NOMO-1 (cell line): ENCODE results near the gene FAM98C.
A peak's percentile ranks its signal among the peaks of the same experiment; 100 is the strongest.
"Not testable (repeated sequence)": the region's sequence is repeated elsewhere in the genome, so short reads cannot be mapped to it uniquely, and the experiment has no call there.

ENCODE experiments used
- DNase-seq, 2 experiments: peaks; one replicate each; lab custom pipeline; 2025; ENCODE audit not compliant: unreplicated experiment in 2 of 2; lab: John Stamatoyannopoulos, UW

The FAM98C gene

DNA sequence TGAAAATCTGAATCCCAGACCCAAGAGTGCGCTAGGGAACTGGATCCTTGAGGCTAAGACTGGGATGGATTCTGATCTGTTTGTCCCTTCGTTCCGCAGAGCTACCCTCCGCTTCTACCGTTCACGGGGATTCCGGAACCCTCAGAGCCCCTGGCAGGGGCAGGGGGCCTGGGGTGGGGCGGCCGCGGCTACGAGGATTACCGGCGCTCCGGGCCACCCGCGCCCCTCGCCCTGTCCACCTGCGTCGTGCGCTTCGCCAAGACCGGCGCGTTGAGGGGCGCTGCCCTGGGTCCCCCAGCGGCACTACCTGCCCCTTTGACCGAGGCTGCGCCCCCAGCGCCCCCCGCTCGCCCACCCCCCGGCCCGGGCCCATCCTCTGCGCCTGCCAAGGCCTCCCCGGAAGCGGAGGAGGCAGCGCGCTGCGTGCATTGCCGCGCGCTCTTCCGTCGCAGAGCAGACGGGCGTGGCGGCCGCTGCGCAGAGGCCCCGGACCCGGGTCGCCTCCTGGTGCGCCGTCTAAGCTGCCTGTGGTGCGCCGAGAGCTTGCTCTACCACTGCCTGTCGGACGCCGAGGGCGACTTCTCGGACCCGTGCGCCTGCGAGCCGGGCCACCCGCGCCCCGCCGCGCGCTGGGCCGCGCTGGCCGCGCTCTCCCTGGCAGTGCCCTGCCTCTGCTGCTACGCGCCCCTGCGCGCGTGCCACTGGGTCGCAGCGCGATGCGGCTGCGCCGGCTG lies 7.3 kb upstream of the FAM98C start:
- no peak for DNase-seq

DNA sequence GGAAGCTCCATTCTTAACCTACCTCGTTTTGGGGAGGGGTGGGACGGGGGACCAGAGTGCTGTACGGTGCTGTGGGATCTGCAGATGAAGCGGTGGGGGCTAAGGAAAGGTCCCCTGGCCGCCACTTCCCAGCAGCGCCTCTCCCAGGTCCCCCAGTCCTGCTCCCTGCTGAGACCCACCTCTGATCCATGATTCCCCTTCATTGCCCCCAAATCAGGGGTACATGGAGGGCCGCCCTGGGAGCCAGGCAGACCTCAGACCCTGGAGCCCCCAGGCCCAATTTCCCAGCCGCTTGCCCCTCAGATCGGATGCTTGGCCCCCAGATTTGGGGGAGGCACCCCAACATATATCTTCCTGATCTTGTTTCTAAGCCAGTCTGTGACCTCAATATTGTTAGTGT lies 3.8 kb upstream of the FAM98C start:
- no peak for DNase-seq

DNA sequence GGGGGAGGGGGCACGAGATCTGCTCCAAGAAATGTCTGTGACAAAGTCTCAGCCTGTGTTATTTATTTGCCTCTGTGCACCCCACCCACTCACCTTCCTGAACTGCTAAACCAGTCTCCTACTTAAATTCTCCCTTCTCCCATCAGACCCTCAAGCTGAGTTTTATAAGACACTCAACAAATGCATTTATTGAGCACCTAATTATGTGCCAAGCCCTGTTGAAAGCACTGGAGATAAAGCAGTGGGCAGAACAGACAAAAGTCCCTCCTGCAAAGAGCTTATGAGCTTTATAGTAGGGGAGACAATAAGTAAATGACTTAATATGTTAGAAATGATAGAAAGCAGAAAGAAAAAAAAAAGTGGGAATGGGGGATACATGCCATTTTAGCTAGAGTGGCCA lies 3.4 kb upstream of the FAM98C start:
- DNase-seq: no peak

DNA sequence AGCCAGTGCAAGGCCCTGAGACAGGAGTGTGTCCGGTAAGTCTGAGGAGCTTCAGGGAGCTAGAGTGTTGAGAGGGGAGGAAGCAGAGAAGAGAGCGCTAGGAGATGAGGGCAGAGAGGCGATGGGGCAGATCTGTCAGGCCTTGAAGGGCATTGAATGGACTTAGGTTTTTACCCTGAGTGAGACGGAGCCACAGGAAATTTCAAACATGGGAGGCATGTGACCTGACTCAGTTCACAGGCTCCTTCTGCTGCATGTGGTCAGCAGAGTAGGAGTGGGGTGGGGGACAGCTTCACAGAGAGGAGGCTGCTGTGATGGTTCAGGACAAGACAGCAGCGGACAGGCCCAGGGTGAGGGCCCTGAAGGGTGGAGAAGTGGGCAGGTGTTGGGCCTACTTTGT lies 2.5 kb upstream of the FAM98C start:
- DNase-seq: no peak

DNA sequence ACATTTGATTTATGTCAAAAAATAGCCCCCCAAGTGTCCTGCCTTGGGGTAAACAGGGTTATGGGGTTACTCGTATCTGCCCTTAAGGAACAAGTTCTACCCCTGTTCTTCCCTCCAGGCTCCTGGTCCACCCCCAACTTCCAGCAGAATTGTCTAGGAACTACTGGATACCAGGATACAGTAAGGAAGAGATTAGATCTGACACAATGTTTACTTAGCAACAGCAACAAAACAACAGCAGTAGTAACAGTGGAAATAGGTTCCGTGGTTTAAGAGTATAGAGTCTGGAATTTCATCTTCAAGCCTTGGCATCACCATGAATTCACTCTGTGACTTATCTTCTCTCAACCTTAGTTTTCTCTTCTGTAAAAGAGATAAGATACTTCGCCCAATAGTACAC lies 1.7 kb upstream of the FAM98C start:
- no peak for DNase-seq

DNA sequence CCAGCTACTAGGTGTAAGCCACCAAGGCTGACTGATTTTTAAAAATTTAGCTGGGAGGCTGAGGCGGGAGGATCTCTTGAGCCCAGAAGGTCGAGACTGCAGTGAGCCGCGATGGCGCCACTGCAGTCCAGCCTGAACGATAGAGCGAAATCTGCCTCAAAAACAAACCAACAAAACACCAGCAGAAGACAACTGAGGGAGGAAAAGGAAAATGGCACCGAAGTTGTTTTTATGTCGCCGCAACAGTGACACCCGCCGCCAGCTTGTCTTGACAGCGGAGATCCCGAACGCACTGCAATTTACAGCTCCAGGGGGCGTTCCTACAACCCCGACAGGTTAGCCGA lies 298 bp upstream of the FAM98C start:
- no peak for DNase-seq

DNA sequence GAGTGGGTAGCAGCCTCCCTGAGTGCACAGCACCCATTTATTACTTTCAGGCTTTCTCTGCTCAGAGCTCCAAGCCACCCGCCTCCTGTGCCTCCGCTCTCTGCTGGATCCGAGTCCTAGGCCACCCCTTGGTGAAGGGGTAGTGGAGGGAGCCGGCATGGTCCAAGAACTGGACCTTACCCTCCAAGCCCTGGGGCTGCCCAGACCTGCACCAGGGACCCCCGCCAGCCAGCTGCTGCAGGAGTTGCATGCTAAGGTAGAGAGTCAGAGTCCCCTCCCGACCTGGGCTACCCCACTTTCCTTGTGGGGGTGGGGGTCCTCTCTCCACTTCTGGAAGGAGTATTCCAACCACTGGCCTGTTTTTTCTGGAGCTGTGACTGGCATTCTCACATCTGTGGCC lies 2.0 kb downstream of the FAM98C start:
- no peak for DNase-seq

DNA sequence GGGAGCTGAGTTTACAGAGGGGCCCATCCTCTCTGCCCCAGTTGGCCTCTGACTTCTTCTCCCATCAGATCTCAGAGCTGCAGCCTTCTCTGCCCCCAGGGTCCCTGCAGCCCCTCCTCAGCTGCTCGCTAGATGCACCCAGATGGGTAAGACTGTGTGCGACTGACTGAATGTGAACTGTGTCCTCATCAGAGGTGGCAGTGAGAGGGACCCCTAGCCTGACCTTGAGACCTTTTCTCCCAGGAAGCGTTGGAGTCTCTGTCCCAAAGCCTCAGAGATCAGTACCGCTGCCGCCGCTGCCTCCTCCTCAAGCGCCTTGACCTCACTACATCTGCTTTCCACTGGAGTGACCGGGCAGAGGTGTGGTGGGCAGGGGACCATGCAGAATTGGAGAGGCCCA lies 2.4 kb downstream of the FAM98C start:
- no peak for DNase-seq

DNA sequence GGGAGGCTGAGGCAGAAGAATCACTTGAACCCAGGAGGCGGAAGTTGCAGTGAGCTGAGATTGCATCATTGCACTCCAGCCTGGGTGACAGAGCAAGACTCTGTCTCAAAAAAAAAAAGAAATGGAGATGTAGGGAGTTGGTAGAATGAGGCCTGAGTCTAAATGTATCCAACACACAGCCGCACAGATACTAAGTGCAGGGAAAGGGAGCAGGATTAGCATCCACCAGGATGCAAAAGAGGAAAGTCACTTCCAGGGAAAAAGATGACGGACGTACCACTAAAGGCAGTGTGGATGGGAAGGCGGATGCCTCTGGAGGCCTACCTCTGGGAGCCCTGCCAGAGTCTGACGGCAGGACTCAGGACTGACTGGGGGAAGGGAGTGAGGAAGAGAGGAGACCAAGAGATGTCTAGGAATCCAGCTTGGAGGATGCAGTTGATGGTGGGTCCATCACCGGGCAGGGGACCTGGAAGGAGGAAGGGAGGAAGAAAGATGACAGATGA lies 6.8 kb downstream of the FAM98C start:
- DNase-seq: no peak

DNA sequence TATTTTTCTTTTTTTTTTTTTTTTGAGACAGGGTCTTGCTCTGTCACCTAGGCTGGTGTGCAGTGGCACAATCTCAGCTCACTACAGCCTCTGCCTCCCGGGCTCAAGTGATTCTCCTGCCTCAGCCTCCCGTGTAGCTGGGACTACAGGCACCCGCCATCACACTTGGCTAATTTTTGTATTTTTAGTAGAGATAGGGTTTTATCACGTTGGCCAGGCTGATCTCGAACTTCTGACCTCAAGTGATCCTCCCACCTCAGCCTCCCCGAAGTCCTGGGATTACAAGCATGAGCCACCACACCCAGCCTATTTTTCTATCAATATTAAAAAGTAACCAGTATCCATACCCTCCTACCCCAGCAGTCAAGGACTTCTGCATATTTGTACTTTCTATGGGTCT lies 7.5 kb downstream of the FAM98C start:
- DNase-seq: not testable (repeated sequence)

DNA sequence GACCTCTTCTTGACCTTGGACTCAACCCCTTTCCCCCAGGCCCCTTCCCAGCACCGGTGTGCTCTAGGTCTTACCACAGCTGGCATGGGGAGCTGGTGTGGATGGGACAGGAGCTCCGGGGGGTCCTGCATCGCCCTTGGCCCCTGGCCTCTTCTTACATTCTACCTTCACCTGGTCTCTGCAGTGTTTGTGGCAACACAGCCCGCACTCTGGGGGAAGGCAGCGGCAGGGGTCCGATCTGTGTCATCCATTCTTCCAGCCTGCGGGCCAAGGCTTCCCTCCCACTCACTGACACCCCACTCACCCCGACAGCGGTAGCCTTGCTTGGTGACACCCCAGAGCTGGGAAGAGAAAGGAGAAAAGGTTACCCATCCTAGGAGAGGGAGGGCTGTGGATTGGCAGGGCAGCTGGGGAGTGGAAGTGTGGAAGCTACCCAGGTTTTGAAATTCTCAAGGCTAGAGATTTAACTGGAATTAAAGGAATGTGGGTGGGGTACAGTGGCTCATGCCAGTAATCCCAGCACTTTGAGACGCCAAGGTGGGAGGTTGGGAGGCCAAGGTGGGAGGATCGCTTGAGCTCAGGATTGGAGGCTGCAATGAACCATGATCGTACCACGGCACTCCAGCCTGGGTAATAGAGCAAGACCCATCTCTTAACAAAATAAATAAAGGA lies 8.3 kb downstream of the FAM98C start:
- DNase-seq: no peak

DNA sequence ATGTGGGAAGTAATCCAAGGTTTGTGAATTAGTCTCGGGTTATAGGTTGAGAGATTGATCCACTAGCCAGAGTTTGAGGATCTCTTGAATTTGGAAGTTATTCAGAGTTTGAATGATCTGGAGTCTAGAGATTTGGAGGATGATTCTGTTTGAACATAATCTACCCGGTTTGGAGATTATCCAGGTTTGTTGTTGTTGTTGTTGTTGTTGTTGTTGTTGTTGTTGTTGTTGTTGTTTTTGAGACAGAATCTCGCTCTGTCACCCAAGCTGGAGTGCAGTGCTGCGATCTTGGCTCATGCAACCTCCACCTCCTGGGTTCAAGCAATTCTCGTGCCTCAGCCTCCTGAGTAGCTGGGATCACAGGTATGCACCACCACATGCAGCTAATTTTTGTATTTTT lies 9.0 kb downstream of the FAM98C start:
- DNase-seq: not testable (repeated sequence)

DNA sequence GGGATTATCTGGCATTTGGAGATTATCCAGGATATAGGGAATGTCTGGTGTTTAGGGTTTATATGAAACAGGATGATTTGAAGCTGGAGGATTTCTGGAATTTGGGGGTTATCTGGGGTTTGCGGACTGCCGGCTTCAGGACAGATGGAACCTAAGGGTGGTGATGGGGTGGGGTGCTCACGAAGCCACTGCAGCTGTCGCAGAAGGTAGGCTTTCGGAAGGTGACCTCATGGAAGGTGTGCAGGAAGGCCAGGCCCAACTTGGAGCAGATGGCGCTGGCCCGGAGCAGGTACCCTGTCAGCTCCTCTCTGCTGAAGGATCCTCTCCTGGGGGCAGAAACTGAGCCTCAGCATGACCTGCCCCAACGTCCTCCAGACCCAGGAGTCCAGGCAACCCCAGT lies 9.6 kb downstream of the FAM98C start:
- no peak for DNase-seq

DNA sequence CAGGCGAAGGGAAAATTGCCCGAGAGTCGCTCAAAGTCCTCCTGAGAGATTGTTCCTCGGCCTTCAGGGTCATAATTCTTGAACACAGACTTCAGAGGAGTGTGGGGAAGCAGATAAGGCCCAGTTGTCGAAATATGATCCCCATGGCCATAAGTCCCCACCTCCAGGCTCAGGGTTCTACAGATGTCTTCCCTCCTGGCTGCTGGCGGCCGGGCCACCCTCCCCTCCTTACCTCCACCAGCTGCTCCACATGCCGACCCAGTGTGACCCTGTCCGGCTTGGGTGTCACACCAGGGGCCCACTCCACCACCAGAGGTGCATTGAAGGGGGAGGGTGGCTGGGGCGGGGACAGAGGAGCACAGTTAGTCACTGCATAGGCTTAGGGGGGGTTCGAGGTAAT lies 10.1 kb downstream of the FAM98C start:
- no peak for DNase-seq

DNA sequence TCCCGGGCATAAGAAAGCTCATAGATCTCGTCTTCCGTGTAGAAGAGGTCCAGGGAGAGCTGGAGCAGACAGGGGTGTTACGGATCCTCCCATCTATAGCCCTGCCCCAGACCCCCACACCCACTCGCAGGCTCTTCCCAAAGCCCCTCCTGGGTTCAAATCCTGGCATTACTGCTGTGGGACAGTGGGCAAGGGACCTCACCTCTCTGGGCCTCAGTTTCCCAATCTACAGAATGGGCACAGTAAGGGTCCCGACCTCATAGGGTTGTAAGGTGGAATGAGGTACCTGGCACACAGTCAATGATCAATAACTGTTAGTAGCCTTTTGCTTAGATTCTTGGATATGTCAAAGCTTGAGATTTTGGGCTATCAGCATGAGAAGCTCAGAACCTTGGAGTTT lies 10.5 kb downstream of the FAM98C start:
- no peak for DNase-seq

DNA sequence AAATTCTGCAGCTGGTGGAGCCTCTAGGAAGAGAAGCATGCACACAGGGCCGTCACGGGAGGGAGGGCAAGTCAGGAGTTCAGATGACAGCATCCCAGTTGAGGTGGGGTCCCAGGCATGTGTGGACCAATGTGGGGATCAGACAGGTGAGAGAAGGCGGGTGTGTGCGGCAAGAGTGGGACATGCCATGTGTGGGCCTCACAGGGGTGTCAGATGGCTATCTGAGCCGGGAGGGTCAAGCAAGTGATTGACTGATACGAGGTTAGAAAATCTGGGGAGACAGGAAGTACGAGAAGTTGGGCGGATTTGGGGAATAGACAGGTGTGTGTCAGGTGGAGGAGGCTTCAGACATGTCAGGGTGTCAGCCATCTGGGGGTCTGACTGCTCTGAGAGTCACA lies 14.3 kb downstream of the FAM98C start:
- DNase-seq: no peak

DNA sequence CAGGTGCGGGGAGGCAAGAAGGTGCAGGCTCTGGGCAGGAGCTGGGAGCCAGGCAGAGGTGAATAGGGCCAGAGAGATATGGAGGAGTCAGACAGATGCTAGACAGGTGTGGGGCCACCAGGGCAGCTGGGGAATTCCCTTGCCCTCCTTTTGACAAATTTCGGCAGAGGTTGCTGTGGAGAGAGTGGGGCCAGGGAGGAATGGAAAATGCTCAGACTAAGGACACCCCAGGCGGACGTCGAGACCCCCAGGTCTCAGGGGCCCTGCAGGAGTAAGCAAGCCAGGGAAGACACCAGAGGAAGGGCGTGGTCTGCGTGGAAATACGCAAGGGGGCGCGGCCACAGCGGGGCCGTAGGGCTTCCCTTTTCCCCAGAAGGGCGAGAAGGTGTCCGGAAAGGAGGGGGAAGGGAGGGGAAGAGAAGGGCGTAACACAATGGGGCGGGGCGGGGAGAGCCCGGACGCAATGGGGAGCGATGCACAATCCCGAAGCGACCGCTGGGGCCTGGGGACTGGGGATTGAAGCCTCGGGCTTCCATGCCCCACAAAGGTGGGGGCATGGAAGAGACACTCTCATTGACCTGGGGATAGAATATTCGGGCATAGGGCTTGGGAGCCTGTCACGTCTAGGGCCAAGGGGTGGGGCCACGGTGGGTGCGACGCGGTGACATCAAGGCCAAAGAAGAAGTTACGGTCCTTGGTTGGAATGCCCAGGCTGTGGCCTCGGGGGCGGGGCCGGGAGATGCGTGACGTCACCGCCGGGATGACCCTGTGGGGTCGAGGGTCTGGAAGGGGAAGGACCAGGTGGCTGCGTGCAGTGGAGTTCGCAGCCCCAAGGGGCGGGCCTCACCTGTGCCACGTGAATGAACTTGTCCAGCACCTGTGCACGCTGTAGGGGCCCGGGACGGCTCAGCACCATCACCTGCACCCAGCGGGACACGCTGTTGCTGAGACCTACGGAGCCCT lies 14.9 kb downstream of the FAM98C start:
- peak; percentile 88 to 90 for DNase-seq

DNA sequence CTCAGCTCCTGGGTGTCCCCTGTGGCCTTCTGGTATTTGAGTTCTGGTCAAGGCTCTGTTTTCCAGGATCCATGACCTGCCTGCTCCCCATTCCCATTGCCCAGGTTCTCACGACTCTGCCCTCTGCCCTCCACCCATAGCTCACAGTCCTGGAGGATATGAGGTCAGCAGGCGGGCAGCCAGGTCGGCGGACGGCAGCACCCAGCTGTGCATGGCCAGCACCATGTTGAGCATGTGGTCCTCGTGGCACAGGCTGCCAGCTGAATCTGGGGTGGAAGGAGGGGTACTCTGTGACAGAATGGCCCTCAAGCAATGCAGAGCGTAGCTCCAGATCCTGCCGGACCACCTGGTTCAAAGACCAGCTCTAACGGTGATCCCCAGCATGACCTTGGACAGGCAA lies 18.0 kb downstream of the FAM98C start:
- no peak for DNase-seq

DNA sequence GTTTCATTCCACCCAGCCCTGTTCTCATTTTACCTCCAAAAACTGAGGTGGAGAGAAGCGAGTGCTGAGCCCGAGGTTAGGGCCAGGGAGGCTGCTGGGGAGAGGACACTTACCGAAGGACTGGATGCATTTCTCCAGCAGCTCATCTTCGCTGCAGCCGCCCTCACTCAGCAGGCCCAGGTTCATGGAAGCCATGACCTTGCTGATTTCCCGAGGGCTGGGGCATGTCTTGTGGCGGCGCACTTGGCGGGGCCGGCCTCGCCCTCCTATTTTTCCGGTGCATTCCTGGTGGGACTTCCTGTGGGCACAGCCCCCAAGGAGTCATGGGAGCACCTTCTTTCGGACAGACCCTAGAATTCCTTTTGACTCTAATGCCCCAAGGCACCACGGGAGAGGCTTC lies 19.0 kb downstream of the FAM98C start:
- no peak for DNase-seq

DNA sequence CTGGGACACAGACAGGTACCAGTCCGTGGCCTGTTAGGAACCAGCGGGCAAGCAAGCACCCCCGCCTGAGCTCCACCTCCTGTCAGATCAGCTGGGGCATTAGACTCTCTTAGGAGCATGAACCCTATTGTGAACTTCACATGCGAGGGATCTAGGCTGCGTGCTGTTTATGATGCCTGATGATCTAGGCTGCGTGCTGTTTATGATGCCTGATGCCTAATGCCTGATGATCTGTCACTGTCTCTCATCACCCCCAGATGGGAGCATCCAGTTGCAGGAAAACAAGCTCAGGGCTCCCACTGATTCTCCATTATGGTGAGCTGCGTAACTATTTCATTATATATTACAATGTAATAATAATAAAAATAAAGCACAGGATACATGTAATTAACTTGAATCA lies 19.5 kb downstream of the FAM98C start:
- no peak for DNase-seq

DNA sequence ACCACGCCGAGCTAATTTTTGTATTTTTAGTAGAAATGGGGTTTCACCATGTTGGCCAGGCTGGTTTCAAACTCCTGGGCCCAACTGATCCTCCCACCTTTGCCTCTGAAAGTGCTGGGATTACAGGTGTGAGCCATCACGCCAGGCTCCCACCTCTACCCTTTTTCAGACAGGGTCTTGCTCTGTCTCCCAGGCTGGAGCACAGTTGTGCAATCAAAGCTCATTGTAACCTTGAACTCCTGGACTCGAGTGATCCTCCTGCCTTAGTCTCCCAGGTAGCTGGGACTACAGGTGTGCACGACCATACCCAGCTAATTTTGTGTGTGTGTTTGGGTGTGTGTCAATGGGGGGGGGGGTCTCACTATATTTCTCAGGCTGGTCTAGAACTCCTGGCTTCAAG lies 21.4 kb downstream of the FAM98C start:
- DNase-seq: no peak
